ENCODE measurements around the gene KIFAP3.
"Not testable (repeated sequence)": the region's sequence is repeated elsewhere in the genome, so short reads cannot be mapped to it uniquely, and the experiment has no call there.

The KIFAP3 gene

GRCh38 chr1:169918220-169918619 is 156.3 kb downstream of the KIFAP3 start:
- DNase-seq: not testable (repeated sequence)

- no peak for DNase-seq
Observed at GRCh38 chr1:169915150-169915549, 159.3 kb downstream of the KIFAP3 start.

- DNase-seq: no peak
Observed at GRCh38 chr1:169914531-169914930, 160.0 kb downstream of the KIFAP3 start.

GRCh38 chr1:169909499-169909898 is 165.0 kb downstream of the KIFAP3 start:
- no peak for DNase-seq

- DNase-seq: no peak
Observed at GRCh38 chr1:169906938-169907337, 167.6 kb downstream of the KIFAP3 start.

GRCh38 chr1:169904834-169905233 is 169.7 kb downstream of the KIFAP3 start:
- DNase-seq: no peak

- no peak for DNase-seq
Observed at GRCh38 chr1:169902751-169903150, 171.7 kb downstream of the KIFAP3 start.

GRCh38 chr1:169901115-169901514 is 173.4 kb downstream of the KIFAP3 start:
- no peak for DNase-seq

GRCh38 chr1:169900571-169900970 is 173.9 kb downstream of the KIFAP3 start:
- no peak for DNase-seq

GRCh38 chr1:169899519-169900217 is 174.8 kb downstream of the KIFAP3 start:
- no peak for DNase-seq

- DNase-seq: no peak
Observed at GRCh38 chr1:169896013-169896412, 178.5 kb downstream of the KIFAP3 start.

- DNase-seq: no peak
Observed at GRCh38 chr1:169894424-169895145, 179.9 kb downstream of the KIFAP3 start.

GRCh38 chr1:169893645-169894423 is 180.7 kb downstream of the KIFAP3 start, which contains the start of gene SCYL3:
Gene SCYL3 (minus strand): TSS chr1:169893896. CDS start chr1:169888840, 5,056 bp downstream.
- DNase-seq: peak; percentile 83

GRCh38 chr1:169892927-169893644 is 181.4 kb downstream of the KIFAP3 start:
- DNase-seq: peak; percentile 16

GRCh38 chr1:169892176-169892926 is 182.1 kb downstream of the KIFAP3 start:
- DNase-seq: no peak

GRCh38 chr1:169891539-169891885 is 183.0 kb downstream of the KIFAP3 start:
- DNase-seq: no peak

- DNase-seq: peak; percentile 25
Observed at GRCh38 chr1:169890761-169891538, 183.5 kb downstream of the KIFAP3 start.

GRCh38 chr1:169889871-169890270 is 184.6 kb downstream of the KIFAP3 start:
- DNase-seq: no peak

GRCh38 chr1:169886931-169887330 is 187.6 kb downstream of the KIFAP3 start:
- no peak for DNase-seq

- no peak for DNase-seq
Observed at GRCh38 chr1:169886422-169886821, 188.1 kb downstream of the KIFAP3 start.

GRCh38 chr1:169885207-169885606 is 189.3 kb downstream of the KIFAP3 start:
- DNase-seq: no peak
